IMR-90 (cell line): Measurements from ENCODE around the gene RAD51B. TPM values are rescaled to one million over a fixed set of nuclear protein-coding genes. Genes with fewer than 3 reads are reported as not detected.

Source experiments
- ATAC-seq: fragments of 200-7000 bp; cut with Tn5 transposase; 2 replicates; pipeline ENCODE4 v1.9.1; 2020; ENCODE audit warnings: low read depth, mild to moderate bottlenecking, moderate library complexity
- BruUV-seq: library from RNA; stranded (reverse); fragments of 400-500 nt; replicated peaks from 2 replicates; lab custom pipeline; 2021; lab: Mats Ljungman, UMichigan
- CTCF ChIA-PET: fragments of 300-600 bp; formaldehyde crosslinking; extraction: SDS; loops from one replicate; lab custom pipeline; 2021; ENCODE audit warnings: antibody characterized with exemption; lab: Yijun Ruan, JAX
- POLR2A ChIA-PET: fragments of 300-600 bp; sonication (Branson Sonifier 250); formaldehyde crosslinking; loops from one replicate; lab custom pipeline; 2022; ENCODE audit warnings: antibody characterized with exemption; ENCODE audit not compliant: unreplicated experiment; lab: Charles Lee
- DNase-seq: peaks from one replicate; pipeline ENCODE4 v3.0.0; 2013
- H2AFZ ChIP-seq: replicated peaks from 2 replicates; pipeline ENCODE3; 2013; ENCODE audit warnings: low read length, mild to moderate bottlenecking; ENCODE audit not compliant: poor library complexity
- H2AK5ac ChIP-seq: 2 replicates; pipeline ENCODE4 v1.6.1; 2013; ENCODE audit warnings: low read depth, low read length, inconsistent platforms
- H2AK9ac ChIP-seq: replicated peaks from 2 replicates; pipeline ENCODE3; 2013; ENCODE audit warnings: mild to moderate bottlenecking, low read depth, low read length, moderate library complexity; ENCODE audit not compliant: poor library complexity
- H2BK120ac ChIP-seq: 2 replicates; pipeline ENCODE4 v1.6.1; 2013; ENCODE audit warnings: low read depth, low read length, inconsistent platforms
- H2BK15ac ChIP-seq: 3 replicates; pipeline ENCODE4 v1.6.1; 2013; ENCODE audit warnings: low read depth, low read length, inconsistent platforms
- H2BK20ac ChIP-seq: 2 replicates; pipeline ENCODE4 v1.6.1; 2013; ENCODE audit warnings: low read depth, mild to moderate bottlenecking, inconsistent platforms, low read length, moderate library complexity
- H2BK5ac ChIP-seq: 2 replicates; pipeline ENCODE4 v1.6.1; 2013; ENCODE audit warnings: mild to moderate bottlenecking, low read depth, low read length, inconsistent platforms; ENCODE audit not compliant: poor library complexity, severe bottlenecking
- H3K14ac ChIP-seq: replicated peaks from 2 replicates; pipeline ENCODE4 v1.6.1; 2013; ENCODE audit warnings: low read depth, low read length, inconsistent platforms
- H3K18ac ChIP-seq: 2 replicates; pipeline ENCODE4 v1.6.1; 2013; ENCODE audit warnings: low read depth, low read length, control low read depth
- H3K23ac ChIP-seq: 2 replicates; pipeline ENCODE4 v1.6.1; 2013; ENCODE audit warnings: low read depth, low read length, inconsistent platforms
- H3K27ac ChIP-seq: 2 replicates; pipeline ENCODE4 v1.5.1; 2013; ENCODE audit warnings: mild to moderate bottlenecking, control low read depth, low read length; ENCODE audit not compliant: insufficient read depth
- H3K27me3 ChIP-seq: 2 replicates; pipeline ENCODE4 v1.6.1; 2013; ENCODE audit warnings: low read length; ENCODE audit not compliant: control insufficient read depth, insufficient read depth
- H3K36me3 ChIP-seq: 2 replicates; pipeline ENCODE4 v1.6.1; 2013; ENCODE audit warnings: low read length, mixed read lengths; ENCODE audit not compliant: control insufficient read depth, insufficient read depth
- H3K4ac ChIP-seq: 2 replicates; pipeline ENCODE4 v1.6.1; 2013; ENCODE audit warnings: low read depth, low read length, inconsistent platforms
- H3K4me1 ChIP-seq: 2 replicates; pipeline ENCODE4 v1.6.1; 2013; ENCODE audit warnings: low read length, mixed read lengths; ENCODE audit not compliant: control insufficient read depth, insufficient read depth
- H3K4me2 ChIP-seq: 2 replicates; pipeline ENCODE4 v1.6.1; 2013; ENCODE audit warnings: low read depth, mild to moderate bottlenecking, control low read depth, low read length, moderate library complexity
- H3K4me3 ChIP-seq: 2 replicates; pipeline ENCODE4 v1.5.1; 2013; ENCODE audit warnings: low read depth, mild to moderate bottlenecking, control low read depth, low read length, moderate library complexity; ENCODE audit not compliant: insufficient read depth
- H3K56ac ChIP-seq: 2 replicates; pipeline ENCODE4 v1.6.1; 2013; ENCODE audit warnings: low read length, inconsistent platforms; ENCODE audit not compliant: insufficient read depth; ENCODE audit errors: extremely low read depth
- H3K79me1 ChIP-seq, 2 experiments: 2 replicates each; pipeline ENCODE4 v1.6.1; 2013; ENCODE audit warnings: low read length in 2 of 2, inconsistent platforms in 1 of 2, low read depth in 1 of 2
- H3K9ac ChIP-seq: 2 replicates; pipeline ENCODE4 v1.6.1; 2013; ENCODE audit warnings: low read depth, low read length, control low read depth
- H3K9me1 ChIP-seq: 2 replicates; pipeline ENCODE4 v1.6.1; 2013; ENCODE audit warnings: low read length, inconsistent platforms; ENCODE audit not compliant: insufficient read depth
- H3K9me3 ChIP-seq: 2 replicates; pipeline ENCODE4 v1.6.1; 2013; ENCODE audit warnings: low read length; ENCODE audit not compliant: control insufficient read depth, insufficient read depth
- H4K20me1 ChIP-seq: 2 replicates; pipeline ENCODE4 v1.6.1; 2013; ENCODE audit warnings: low read length, inconsistent platforms; ENCODE audit not compliant: insufficient read depth
- H4K5ac ChIP-seq: 2 replicates; pipeline ENCODE4 v1.6.1; 2013; ENCODE audit warnings: mild to moderate bottlenecking, low read depth, low read length, control low read depth
- H4K8ac ChIP-seq, 2 experiments: 2 replicates each; pipeline ENCODE4 v1.6.1; 2013; ENCODE audit warnings: low read depth in 2 of 2, low read length in 2 of 2, control low read depth in 1 of 2, inconsistent platforms in 1 of 2
- H4K91ac ChIP-seq: 2 replicates; pipeline ENCODE4 v1.6.1; 2013; ENCODE audit warnings: low read depth, low read length, inconsistent platforms; ENCODE audit not compliant: insufficient read depth
- BHLHE40 ChIP-seq: fragments of 150-350 bp; IDR thresholded peaks from 2 replicates; pipeline ENCODE4 v1.6.1; 2016; ENCODE audit warnings: mild to moderate bottlenecking, low read depth, low read length
- CEBPB ChIP-seq: IDR thresholded peaks from 2 replicates; pipeline ENCODE4 v1.6.1; 2012; ENCODE audit warnings: low read depth, low read length, improper control_type of control experiment
- CTCF ChIP-seq: conservative IDR thresholded peaks from 2 replicates; pipeline ENCODE4 v1.5.1; 2012; ENCODE audit warnings: mild to moderate bottlenecking, low read depth, low read length, improper control_type of control experiment
- FOS ChIP-seq: fragments of 150-350 bp; IDR thresholded peaks from 2 replicates; pipeline ENCODE4 v1.6.1; 2016; ENCODE audit warnings: low read depth, low read length
- MAFK ChIP-seq: IDR thresholded peaks from 2 replicates; pipeline ENCODE4 v1.6.1; 2012; ENCODE audit warnings: low read depth, low read length, improper control_type of control experiment
- MAZ ChIP-seq: IDR thresholded peaks from 2 replicates; pipeline ENCODE4 v1.6.1; 2012; ENCODE audit warnings: low read depth, mild to moderate bottlenecking, low read length, improper control_type of control experiment, moderate library complexity, borderline replicate concordance
- POLR2A ChIP-seq: IDR thresholded peaks from 2 replicates; pipeline ENCODE4 v1.6.1; 2012; ENCODE audit warnings: mild to moderate bottlenecking, low read depth, low read length
- RCOR1 ChIP-seq: IDR thresholded peaks from 2 replicates; pipeline ENCODE4 v1.6.1; 2012; ENCODE audit warnings: mild to moderate bottlenecking, low read length, improper control_type of control experiment; ENCODE audit not compliant: insufficient replicate concordance
- RFX5 ChIP-seq: IDR thresholded peaks from 2 replicates; pipeline ENCODE4 v1.8.0; 2012; ENCODE audit warnings: low read depth, mild to moderate bottlenecking, low read length, moderate library complexity
- USF2 ChIP-seq: fragments of 150-350 bp; IDR thresholded peaks from 2 replicates; pipeline ENCODE4 v1.6.1; 2017; ENCODE audit warnings: mild to moderate bottlenecking, antibody characterized with exemption, low read length, low read depth
- WGBS, 2 experiments: methylation state at CpG; one replicate each; pipeline versions ENCODE4 v1.1.5 to v1.1.7; 2013; ENCODE audit warnings: missing lambda C conversion rate in 2 of 2; ENCODE audit not compliant: insufficient read length in 1 of 2; ENCODE audit errors: extremely low coverage in 2 of 2; 5-methylcytosine and 5-hydroxymethylcytosine counted together
- dilution Hi-C: fragments of 300-500 bp; cut with HindIII; formaldehyde crosslinking; loops from one replicate; pipeline ENCODE4 v1.14.3; 2018; ENCODE audit warnings: low sequenced_read_pairs; ENCODE audit not compliant: unreplicated experiment
- in situ Hi-C: fragments of 300-500 bp; cut with MboI; formaldehyde crosslinking; loops from 3 replicates; pipeline ENCODE4 v1.14.3; 2019; ENCODE audit warnings: low sequenced_read_pairs, inconsistent platforms, mixed read lengths
- intact Hi-C: fragments of 100-400 bp; cut with micrococcal nuclease; formaldehyde crosslinking; loops from 2 replicates; pipeline ENCODE4 v1.10.0; 2022
- polyA plus RNA-seq, 3 experiments: library from polyadenylated mRNA; depleted of rRNA; stranded (reverse); fragments of >200 nt; gene quantifications; 2 replicates each; pipeline ENCODE4 v1.2.3, GENCODE V29; 2012; ENCODE audit warnings: low replicate concordance in 1 of 3
- total RNA-seq: library from RNA; depleted of rRNA; stranded (reverse); fragments of >200 nt; gene quantifications from 2 replicates; pipeline ENCODE4 v1.2.3, GENCODE V29; 2012

The RAD51B gene
- total and polyA plus RNA-seq, 2 of the 4 experiments (the other 2 are of a cell fraction) = 5.1 to 18.8 TPM

- H3K79me1 ChIP-seq = no peaks in the 10 kb centered on the region
- H4K8ac ChIP-seq = no peak overlapping the region
- intact Hi-C loops (no loop called here), in situ Hi-C loops (no loop called here), dilution Hi-C loops (no loop called here)
- POLR2A ChIA-PET = no interaction called here
- H3K9me1 ChIP-seq = no peaks in the 10 kb centered on the region
- H4K20me1 ChIP-seq = no peaks in the 10 kb centered on the region
- H3K9ac ChIP-seq = no peak overlapping the region
- no peak overlapping the region for H2BK120ac ChIP-seq
- no peaks in the 10 kb centered on the region for H3K27me3 ChIP-seq
- no peak overlapping the region for H3K4me2 ChIP-seq
- H3K4me3 ChIP-seq = no peak overlapping the region
- no peak overlapping the region for H3K18ac ChIP-seq
- no peak overlapping the region for H4K5ac ChIP-seq
- WGBS, 2 experiments = no CpG with 5 or more reads among the region's 1 CpG
- H3K14ac ChIP-seq = no peak overlapping the region
- no peak overlapping the region for H3K27ac ChIP-seq
- no peak overlapping the region for H2BK15ac ChIP-seq
- H3K4ac ChIP-seq = no peak overlapping the region
- TF ChIP-seq RFX5 (no peak), RCOR1 (no peak), MAFK (no peak), CEBPB (no peak), CTCF (no peak), BHLHE40 (no peak), FOS (no peak), MAZ (no peak), USF2 (no peak), POLR2A (no peak)
- CTCF ChIA-PET = no interaction called here
- H3K23ac ChIP-seq = no peak overlapping the region
- H3K36me3 ChIP-seq = peaks cover 44% of the 10 kb centered on the region
- no peak overlapping the region for H3K56ac ChIP-seq
- H3K4me1 ChIP-seq = no peaks in the 10 kb centered on the region; the same call in 1 of the 2 replicates
- DNase-seq = no peak
- no peak for ATAC-seq
- H3K9me3 ChIP-seq = no peaks in the 10 kb centered on the region
- H2BK20ac ChIP-seq = no peak overlapping the region
- H2AFZ ChIP-seq = no peak overlapping the region
- no peak overlapping the region for H2AK9ac ChIP-seq
- no TSS peak for BruUV-seq
- H2BK5ac ChIP-seq = no peak overlapping the region
- no peak overlapping the region for H4K91ac ChIP-seq
- no peak overlapping the region for H2AK5ac ChIP-seq
These were observed 31.9 kb upstream of the RAD51B start for GRCh38 chr14:67787673-67788072.
